ENCODE data around the gene INPP5D. TPM values are rescaled to one million over a fixed set of nuclear protein-coding genes. Genes with fewer than 3 reads are reported as not detected.

The INPP5D gene
- total RNA-seq, 1 donor from 2014 or later: 275 TPM

DNA sequence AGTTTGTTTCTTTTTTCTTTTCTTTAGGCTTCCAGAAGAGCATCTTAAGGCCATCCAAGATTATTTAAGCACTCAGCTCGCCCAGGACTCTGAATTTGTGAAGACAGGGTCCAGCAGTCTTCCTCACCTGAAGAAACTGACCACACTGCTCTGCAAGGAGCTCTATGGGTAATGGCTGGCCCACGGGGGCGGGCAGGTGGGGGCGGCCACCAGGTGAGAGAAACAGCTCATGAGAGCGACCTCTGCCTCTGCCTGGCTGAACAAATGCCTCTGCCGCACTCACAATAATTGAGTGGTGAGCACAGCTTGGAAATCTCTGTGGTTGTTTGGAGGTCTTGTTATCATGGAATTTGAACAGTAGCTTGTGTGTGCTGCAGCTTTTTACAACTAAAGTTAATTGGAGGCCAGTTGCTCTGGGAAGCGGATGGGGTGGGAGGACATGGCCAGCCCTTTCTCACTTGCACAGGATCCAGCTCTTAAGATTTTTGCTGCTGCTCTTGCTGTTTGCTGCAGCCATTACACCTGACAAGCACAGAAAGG, 70.4 kb downstream of the INPP5D start:
- H3K27me3 Mint-ChIP-seq: no peaks in the 10 kb centered on the region
- intact Hi-C loops (cut with micrococcal nuclease): no loop called here

DNA sequence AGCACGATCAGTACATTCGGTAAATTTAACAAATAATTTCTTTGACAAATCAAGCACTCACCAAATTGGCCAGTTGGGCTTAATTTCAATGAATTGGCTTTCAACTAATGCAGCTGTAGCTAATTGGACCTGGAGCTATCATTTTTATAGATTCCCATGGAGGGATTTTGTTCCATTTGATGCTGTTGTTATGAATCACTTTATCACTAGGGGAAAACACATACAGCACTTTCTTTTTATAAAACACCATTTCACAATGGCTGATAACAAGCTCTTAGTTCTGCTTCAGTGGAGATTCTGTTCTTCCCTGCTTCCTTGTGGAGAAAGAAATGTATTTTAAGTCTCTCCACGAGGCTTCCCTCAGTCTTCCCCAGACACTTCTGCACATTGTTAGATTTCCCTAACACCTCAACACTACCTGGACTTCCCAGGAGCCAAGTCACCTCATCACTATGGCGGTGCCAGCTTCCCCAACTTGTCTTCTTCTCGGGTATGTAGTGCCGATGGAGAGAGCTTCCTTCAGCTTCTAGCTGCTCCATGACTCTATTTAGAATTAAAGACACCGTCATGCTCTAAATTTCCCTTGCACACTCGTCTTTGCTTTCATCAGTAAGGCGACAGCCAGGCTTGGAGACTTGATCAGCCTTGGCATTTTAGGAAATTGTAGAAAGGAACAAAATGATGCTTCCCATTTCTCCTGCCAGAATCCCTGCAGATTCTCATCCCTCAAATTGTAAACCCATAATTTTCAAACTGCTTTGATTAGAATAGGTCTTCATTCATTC, 72.0 kb downstream of the INPP5D start:
- intact Hi-C loops (cut with micrococcal nuclease): no loop called here
- no peak for DNase-seq
- H3K9me3 Mint-ChIP-seq: no peaks in the 10 kb centered on the region
- H3K4me3 Mint-ChIP-seq: no peak overlapping the region
- H3K36me3 Mint-ChIP-seq (ENCODE audit: low read depth): peaks cover 91% of the 10 kb centered on the region
- no peaks in the 10 kb centered on the region for H3K27me3 Mint-ChIP-seq
- no peak for ATAC-seq (ENCODE audit: low read depth)
- POLR2A ChIA-PET: interaction anchor here (1.3 to 1.8 kb wide), 2 partner anchors 10 to 71 kb away, joined by 5 to 6 read pairs; partner anchors contain the start of gene INPP5D
- H3K4me1 Mint-ChIP-seq: peaks cover 11% of the 10 kb centered on the region
- CTCF ChIA-PET: no interaction called here
- H3K27ac Mint-ChIP-seq: peak overlapping the region; percentile 43
- TF ChIP-seq, protein P1, sequence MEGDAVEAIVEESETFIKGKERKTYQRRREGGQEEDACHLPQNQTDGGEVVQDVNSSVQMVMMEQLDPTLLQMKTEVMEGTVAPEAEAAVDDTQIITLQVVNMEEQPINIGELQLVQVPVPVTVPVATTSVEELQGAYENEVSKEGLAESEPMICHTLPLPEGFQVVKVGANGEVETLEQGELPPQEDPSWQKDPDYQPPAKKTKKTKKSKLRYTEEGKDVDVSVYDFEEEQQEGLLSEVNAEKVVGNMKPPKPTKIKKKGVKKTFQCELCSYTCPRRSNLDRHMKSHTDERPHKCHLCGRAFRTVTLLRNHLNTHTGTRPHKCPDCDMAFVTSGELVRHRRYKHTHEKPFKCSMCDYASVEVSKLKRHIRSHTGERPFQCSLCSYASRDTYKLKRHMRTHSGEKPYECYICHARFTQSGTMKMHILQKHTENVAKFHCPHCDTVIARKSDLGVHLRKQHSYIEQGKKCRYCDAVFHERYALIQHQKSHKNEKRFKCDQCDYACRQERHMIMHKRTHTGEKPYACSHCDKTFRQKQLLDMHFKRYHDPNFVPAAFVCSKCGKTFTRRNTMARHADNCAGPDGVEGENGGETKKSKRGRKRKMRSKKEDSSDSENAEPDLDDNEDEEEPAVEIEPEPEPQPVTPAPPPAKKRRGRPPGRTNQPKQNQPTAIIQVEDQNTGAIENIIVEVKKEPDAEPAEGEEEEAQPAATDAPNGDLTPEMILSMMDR (IDR thresholded peaks at IDR 0.05): no peak

More for the DNA sequence above, 70.4 kb downstream of the INPP5D start:
- H3K36me3 Mint-ChIP-seq (ENCODE audit: low read depth): peaks cover 91% of the 10 kb centered on the region
- DNase-seq (no peak), ATAC-seq (ENCODE audit: low read depth) (no peak)
- peaks cover 18% of the 10 kb centered on the region for H3K4me1 Mint-ChIP-seq
- TF ChIP-seq, protein P1 (IDR thresholded peaks at IDR 0.05): no peak
- ChIA-PET POLR2A (interaction anchor here (0.5 to 1.8 kb wide), 4 partner anchors 30 to 540 kb away, joined by 3 to 6 read pairs (median 4); partner anchors contain the start of gene INPP5D), CTCF (interaction anchor here (0.9 to 1.0 kb wide), 2 partner anchors 69 to 75 kb away, joined by 3 read pairs; no protein-coding TSS in a partner anchor)
- peak overlapping the region; percentile 70 for H3K27ac Mint-ChIP-seq
- no peaks in the 10 kb centered on the region for H3K9me3 Mint-ChIP-seq
- no peak overlapping the region for H3K4me3 Mint-ChIP-seq

DNA sequence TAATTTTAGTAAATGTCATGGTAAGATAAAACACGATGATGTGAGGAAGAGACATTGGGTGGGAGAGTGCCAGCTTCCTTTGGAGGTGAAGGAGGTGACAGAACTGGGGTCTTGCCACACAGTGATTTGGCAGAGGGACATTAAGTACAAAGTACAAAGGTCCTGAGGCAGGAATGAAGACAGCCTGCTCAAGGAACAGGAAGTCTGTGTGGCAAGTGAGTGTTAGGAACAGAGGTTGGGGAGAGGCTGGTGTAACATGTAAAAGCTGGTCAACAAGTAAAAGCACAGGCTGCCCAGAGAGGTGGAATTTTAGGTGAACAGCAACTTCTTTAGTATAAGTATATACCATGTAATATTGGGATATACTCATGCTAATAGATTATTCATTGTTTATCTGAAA, 73.1 kb downstream of the INPP5D start:
- POLR2A ChIA-PET: no interaction called here

DNA sequence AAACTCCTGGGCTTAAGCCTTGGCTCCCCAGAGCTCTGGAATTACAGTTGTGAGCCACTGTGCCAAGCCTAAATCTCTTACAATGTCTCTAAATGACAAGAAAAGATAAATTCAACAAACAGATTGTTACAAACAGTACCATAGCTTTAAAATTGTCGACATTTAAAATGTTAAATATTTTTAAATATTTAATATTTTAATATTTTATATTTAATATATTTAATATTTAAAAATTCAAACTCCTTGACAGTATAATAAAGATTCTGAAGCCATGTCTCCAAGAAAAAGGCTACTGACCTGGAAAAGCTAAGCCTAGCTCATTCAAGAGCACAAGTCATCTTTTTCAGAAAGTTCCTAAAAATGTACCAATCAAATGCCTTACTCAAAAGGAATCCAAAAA, 75.3 kb downstream of the INPP5D start:
- Mint-ChIP-seq H3K27ac (no peak overlapping the region), H3K27me3 (no peaks in the 10 kb centered on the region)
- POLR2A ChIA-PET: interaction anchor here (0.7 to 2.4 kb wide), 4 partner anchors 11 to 75 kb away, joined by 5 to 10 read pairs (median 6); partner anchors contain the start of gene INPP5D

More for the DNA sequence above, 73.1 kb downstream of the INPP5D start:
- Mint-ChIP-seq H3K27ac (peak overlapping the region; percentile 30), H3K36me3 (ENCODE audit: low read depth) (peaks cover 83% of the 10 kb centered on the region), H3K4me3 (no peak overlapping the region), H3K4me1 (peaks cover 10% of the 10 kb centered on the region), H3K27me3 (no peaks in the 10 kb centered on the region), H3K9me3 (no peaks in the 10 kb centered on the region)
- CTCF ChIA-PET: no interaction called here
- ATAC-seq (ENCODE audit: low read depth): no peak
- no peak for DNase-seq
- intact Hi-C loops (cut with micrococcal nuclease): no loop called here
- TF ChIP-seq, protein P1 (IDR thresholded peaks at IDR 0.05): no peak

More for the DNA sequence above, 75.3 kb downstream of the INPP5D start:
- intact Hi-C loops (cut with micrococcal nuclease): no loop called here
- ATAC-seq (ENCODE audit: low read depth): no peak
- H3K9me3 Mint-ChIP-seq: no peaks in the 10 kb centered on the region
- H3K4me1 Mint-ChIP-seq: peaks cover 3% of the 10 kb centered on the region
- TF ChIP-seq, protein P1 (IDR thresholded peaks at IDR 0.05): no peak
- peaks cover 85% of the 10 kb centered on the region for H3K36me3 Mint-ChIP-seq (ENCODE audit: low read depth)
- no peak for DNase-seq
- no peak overlapping the region for H3K4me3 Mint-ChIP-seq
- CTCF ChIA-PET: no interaction called here
